Bronchial epithelial cell (primary cell): ENCODE data around the gene TALDO1. TPM values are rescaled to one million over a fixed set of nuclear protein-coding genes. Genes with fewer than 3 reads are reported as not detected.

Source experiments
- DNase-seq: peaks from one replicate; pipeline ENCODE4 v3.0.0-alpha.2; 2010; ENCODE audit warnings: low read depth
- FAIRE-seq: peaks from 2 replicates; lab custom pipeline; 2011; peaks lifted over from hg19 to GRCh38; lab: Jason Lieb, UNC
- H3K27me3 ChIP-seq: 2 replicates; pipeline ENCODE4 v1.5.1; 2011; ENCODE audit warnings: low read length; ENCODE audit not compliant: control insufficient read depth, insufficient read depth
- H3K36me3 ChIP-seq: 2 replicates; pipeline ENCODE4 v1.5.1; 2011; ENCODE audit warnings: low read length; ENCODE audit not compliant: control insufficient read depth, insufficient read depth
- H3K4me3 ChIP-seq: 2 replicates; pipeline ENCODE4 v1.5.1; 2011; ENCODE audit warnings: mild to moderate bottlenecking, low read depth, low read length, control low read depth
- CTCF ChIP-seq: IDR thresholded peaks from 2 replicates; pipeline ENCODE4 v1.5.1; 2011; ENCODE audit warnings: mild to moderate bottlenecking, moderate library complexity, low read length, control low read depth, inconsistent platforms; ENCODE audit not compliant: insufficient read depth, severe bottlenecking
- total RNA-seq: library from RNA; depleted of rRNA; stranded (reverse); fragments of >200 nt; gene quantifications from 2 replicates; pipeline ENCODE4 v1.2.1, GENCODE V29; 2014

The TALDO1 gene
- total RNA-seq, 1 donor from 2014 or later, result 253 TPM

GRCh38 chr11:705646-706438 lies 41.4 kb upstream of the TALDO1 start, which contains the start of gene EPS8L2:
Gene EPS8L2 (plus strand): TSS chr11:706231. CDS start chr11:709408, 3,177 bp downstream.
- no peaks in the 10 kb centered on the region for H3K27me3 ChIP-seq
- H3K4me3 ChIP-seq, result peak within 1 kb of the TSS; percentile 93
- DNase-seq, result peak; percentile 35
- TF ChIP-seq CTCF, result no peak
- FAIRE-seq, result no peak
- peaks cover 36% of the 10 kb centered on the region for H3K36me3 ChIP-seq

- Histone ChIP-seq H3K36me3 (peaks cover 40% of the 10 kb centered on the region), H3K27me3 (no peaks in the 10 kb centered on the region), H3K4me3 (peak overlapping the region; percentile 93)
- DNase-seq (peak; percentile 45), FAIRE-seq (no peak)
- TF ChIP-seq CTCF, result no peak
Observed at GRCh38 chr11:706439-706956, 40.8 kb upstream of the TALDO1 start.

- Histone ChIP-seq H3K36me3 (peaks cover 34% of the 10 kb centered on the region), H3K27me3 (no peaks in the 10 kb centered on the region), H3K4me3 (peak overlapping the region; percentile 93)
- no peak for DNase-seq
- no peak for TF ChIP-seq CTCF
- no peak for FAIRE-seq
Observed at GRCh38 chr11:706957-707816, 40.1 kb upstream of the TALDO1 start.

GRCh38 chr11:707817-708420 lies 39.3 kb upstream of the TALDO1 start:
- no peak for FAIRE-seq
- H3K36me3 ChIP-seq, result peaks cover 36% of the 10 kb centered on the region

More at GRCh38 chr11:707817-708420, 39.3 kb upstream of the TALDO1 start:
- peak overlapping the region; percentile 93 for H3K4me3 ChIP-seq
- DNase-seq, result no peak
- H3K27me3 ChIP-seq, result no peaks in the 10 kb centered on the region
- no peak for TF ChIP-seq CTCF
